Measurements from ENCODE around the gene NHS. TPM values are rescaled to one million over a fixed set of nuclear protein-coding genes. Genes with fewer than 3 reads are reported as not detected.
A peak's percentile ranks its signal among the peaks of the same experiment; 100 is the strongest.
"Not testable (repeated sequence)": the region's sequence is repeated elsewhere in the genome, so short reads cannot be mapped to it uniquely, and the experiment has no call there.

NHS gene
- total RNA-seq, 1 experiment from 2014 or later, result 3.0 TPM

DNA sequence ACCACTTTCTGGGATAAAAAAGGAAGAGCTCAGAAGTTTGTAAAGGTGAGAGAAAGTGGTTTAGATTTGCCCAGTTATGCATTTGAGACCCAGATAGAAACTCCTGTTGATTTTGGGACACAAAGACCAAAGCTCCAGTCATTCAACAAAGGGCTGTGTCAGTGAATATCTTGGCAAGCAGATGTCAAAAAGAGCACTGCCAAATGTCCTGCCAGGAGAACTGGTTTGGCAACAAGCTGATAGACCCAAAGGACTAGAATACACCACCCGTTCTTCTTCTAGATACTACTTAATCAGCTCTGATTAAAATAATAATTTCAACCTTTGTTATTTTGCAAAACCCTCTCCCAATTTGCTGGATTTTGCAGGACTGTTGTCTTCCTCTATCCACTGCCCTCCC is 121.4 kb downstream of the NHS start:
- no peak for DNase-seq (ENCODE audit: low spot score)

- no peak for DNase-seq (ENCODE audit: low spot score)
Observed at GRCh38 chrX:17497193-17497592, 122.2 kb downstream of the NHS start.

- DNase-seq (ENCODE audit: low spot score), result no peak
Observed at GRCh38 chrX:17499512-17499911, 124.5 kb downstream of the NHS start.

- DNase-seq (ENCODE audit: low spot score), result peak; percentile 34
Observed at GRCh38 chrX:17500145-17500579, 125.2 kb downstream of the NHS start.

DNA sequence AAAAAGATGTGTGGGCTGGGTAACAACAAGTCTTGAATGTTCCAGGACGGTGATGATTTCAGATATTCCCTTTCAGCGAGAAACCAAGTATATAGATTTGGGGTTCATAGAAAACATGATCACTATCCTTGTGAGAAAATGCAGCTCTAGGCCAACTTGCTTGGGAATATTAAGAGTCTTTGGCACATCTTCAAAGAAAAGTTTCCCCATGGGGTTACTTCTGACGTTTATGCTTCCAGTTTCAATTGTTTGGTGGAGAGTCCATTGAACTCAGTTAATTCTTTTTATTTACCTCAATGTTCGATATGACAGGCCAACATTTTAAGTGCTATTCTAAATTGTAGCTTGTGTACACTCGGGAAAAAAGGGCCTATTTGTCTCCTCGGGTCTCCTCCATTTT is 126.7 kb downstream of the NHS start:
- DNase-seq (ENCODE audit: low spot score), result no peak

- DNase-seq (ENCODE audit: low spot score), result not testable (repeated sequence)
Observed at GRCh38 chrX:17506352-17506751, 131.4 kb downstream of the NHS start.

DNA sequence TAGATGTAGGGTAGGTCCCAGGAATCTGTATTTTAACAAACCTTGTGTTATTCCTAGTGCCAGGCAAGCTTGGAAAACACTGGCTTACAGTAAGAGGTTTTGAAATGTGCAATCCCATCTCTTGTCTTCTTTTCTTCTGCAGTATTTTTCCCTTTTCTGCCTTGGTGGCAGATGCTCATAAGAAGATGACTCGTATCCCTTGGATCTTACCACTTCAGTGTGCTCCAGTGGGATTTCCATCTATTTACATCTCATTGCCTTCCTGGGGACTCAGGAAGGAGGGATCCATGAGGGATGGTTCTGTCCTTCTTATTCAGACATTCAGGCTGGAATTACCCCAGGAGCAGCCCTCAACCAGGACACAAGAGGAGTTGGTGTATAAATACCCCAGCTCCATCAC is 136.6 kb downstream of the NHS start:
- DNase-seq (ENCODE audit: low spot score), result peak; percentile 8

DNA sequence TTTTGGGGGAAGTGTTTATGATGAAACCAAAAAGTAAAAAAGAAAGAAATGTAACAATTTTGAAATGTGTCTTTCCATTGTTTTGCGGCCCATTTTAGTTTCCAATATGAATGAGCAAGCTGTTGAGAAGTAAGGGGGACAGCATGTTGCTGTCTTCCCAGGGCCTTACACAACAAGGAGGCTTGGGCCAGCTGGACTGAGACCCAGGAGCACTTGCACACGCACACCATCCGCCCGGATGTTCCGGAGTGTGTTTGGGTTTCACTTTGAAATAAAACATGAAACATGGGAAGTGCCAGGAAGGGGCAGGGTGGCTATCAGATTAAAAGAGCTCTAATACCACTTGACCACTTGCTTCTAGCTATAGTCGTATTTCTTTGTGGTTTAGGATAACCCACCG is 144.4 kb downstream of the NHS start:
- DNase-seq (ENCODE audit: low spot score), result no peak

GRCh38 chrX:17520016-17520615 is 145.1 kb downstream of the NHS start:
- no peak for DNase-seq (ENCODE audit: low spot score)

GRCh38 chrX:17521871-17522693 is 147.1 kb downstream of the NHS start:
- DNase-seq (ENCODE audit: low spot score), result peak; percentile 62

DNA sequence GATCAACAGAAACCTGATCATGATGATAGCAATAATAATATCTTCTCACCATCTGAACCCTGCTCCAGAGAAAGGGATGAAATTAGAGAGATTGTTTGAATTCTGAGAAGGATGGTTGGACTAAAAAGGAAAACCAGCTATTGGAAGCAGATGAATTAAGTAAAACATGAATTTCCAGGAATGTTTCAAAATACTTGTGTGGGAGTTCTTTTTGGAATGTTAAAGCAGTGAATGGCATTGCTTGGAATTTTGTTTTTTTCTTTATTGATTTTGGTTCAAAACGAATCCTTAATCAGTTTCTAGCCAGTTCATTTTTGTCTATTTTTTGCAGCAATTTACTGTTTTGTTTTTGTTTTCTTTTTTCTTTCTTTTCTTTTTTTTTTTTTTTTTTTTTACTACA is 150.3 kb downstream of the NHS start:
- no peak for DNase-seq (ENCODE audit: low spot score)

DNA sequence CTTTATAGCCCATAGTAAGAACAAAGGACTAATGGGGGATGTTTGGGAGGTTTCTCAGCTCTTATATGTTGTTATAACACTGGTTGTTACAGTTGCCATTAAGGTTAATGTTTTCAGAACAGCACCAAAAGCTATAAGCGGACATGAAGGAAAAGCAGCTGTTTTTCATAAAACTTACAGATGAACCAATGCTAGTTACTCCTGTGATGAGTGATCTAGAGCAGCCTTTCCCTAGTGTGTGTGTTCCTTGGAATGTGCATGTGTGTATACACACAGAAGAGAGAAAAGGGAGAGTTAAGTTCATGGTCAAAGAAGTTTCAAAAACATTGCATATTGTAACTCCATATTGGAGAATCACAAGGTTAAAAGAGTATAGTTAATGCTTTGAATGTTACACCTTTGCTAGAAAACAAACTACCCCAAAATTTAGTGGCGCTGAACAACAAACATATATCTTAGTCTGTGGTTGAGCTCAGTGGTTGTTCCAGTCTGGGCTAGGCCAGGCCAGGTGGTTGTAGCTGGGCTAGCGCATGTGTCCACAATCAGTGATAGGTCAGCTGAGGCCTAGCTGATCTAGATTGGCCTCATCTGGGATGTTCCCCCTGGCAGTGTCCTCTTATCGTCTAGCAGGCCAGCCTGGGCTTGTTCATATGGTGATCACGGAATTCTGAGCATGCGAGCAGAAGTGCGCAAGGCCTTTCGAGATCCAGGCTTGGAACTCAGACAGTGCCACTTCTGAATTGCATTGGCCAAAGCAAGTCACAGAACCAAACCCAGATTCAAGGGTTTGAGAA is 151.0 kb downstream of the NHS start:
- DNase-seq (ENCODE audit: low spot score), result no peak

DNA sequence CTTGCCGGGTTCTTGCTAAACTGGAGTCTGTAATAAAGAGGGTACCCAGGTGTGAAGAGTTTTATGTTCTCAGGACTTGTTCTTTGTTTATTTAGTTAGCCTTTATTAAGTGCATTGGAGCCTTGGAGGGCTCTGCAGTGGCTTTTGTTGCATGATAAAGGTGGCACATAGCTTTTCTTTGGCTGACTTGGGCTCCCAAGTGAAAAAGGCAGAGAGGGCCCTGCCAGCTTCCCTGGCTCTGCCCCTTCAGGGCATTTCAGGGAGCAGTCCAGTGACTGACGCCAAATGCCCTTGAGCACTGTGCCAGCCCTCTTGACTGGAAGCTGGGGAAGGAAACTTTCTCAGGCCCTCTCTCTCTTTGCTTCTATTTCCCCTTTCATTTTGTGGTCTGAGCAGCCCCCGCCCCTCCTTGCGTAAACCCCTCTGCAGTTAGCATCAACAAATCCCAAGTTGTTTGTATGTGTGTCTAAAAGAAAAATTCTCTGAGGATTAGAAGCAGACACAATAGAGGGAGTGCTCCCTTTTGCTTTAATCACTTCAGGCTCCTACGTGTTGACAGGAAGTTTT is 152.2 kb downstream of the NHS start:
- DNase-seq (ENCODE audit: low spot score), result peak; percentile 10

DNA sequence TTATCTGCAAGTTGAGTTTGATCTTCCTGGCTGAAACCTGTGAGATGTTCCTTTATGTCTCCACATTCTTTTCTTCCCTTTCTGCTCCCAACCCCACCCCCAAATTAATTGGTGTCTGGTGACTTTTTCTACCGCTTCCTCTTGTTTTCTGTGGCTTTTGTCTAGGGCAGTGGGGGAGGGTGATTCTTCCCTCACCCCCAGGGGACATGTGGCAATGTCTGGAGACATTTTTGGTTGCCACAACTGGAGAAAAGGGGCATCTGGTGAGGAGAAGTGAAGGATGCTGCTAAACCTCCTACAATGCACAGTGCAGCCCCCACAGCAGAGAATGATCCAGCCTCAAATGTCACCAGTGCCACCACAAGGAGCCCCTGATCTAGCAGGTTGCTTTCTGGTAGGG is 152.9 kb downstream of the NHS start:
- no peak for DNase-seq (ENCODE audit: low spot score)

GRCh38 chrX:17529151-17529745 is 154.2 kb downstream of the NHS start:
- no peak for DNase-seq (ENCODE audit: low spot score)

- no peak for DNase-seq (ENCODE audit: low spot score)
Observed at GRCh38 chrX:17531500-17531899, 156.5 kb downstream of the NHS start.

DNA sequence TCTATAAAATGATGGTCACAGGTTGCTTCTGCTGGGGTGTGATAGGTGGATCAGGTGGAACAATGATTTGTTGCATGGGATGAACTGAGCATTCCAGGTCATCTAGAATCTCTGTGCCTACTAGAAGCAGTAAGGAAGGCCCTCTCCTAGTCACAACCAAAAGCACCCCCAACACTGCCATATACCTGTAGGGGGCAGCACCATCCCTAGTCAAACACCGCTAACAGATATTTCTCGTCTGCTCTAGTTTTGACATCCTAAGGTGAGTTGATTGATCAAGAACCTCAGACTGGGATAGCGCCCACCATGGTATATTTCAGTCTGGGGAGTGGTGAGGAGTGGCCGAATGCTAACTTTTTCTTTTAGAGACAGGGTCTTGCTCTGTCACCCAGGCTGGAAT is 160.2 kb downstream of the NHS start:
- DNase-seq (ENCODE audit: low spot score), result peak; percentile 46

GRCh38 chrX:17537723-17538243 is 162.8 kb downstream of the NHS start:
- no peak for DNase-seq (ENCODE audit: low spot score)

GRCh38 chrX:17542123-17542522 is 167.1 kb downstream of the NHS start:
- no peak for DNase-seq (ENCODE audit: low spot score)

DNA sequence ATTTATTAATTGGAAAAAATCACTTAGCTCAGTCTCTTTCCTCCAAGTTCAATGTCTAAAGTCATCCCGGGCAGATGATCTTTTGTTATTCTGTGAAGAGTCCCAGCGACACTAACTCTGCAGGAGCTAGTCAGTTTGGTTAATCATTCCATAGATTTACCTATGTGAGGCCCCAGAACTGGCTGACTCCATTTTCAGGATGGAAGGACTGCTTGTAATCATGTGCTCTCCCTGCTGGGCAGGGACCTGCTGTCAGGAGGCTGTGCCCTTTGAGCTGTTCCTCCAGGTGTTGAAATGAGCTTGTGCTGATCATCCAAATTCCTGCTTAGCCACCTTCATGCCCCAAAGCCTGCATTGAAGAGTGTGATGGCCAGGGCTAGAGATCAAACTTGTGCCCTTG is 169.8 kb downstream of the NHS start:
- DNase-seq (ENCODE audit: low spot score), result no peak

DNA sequence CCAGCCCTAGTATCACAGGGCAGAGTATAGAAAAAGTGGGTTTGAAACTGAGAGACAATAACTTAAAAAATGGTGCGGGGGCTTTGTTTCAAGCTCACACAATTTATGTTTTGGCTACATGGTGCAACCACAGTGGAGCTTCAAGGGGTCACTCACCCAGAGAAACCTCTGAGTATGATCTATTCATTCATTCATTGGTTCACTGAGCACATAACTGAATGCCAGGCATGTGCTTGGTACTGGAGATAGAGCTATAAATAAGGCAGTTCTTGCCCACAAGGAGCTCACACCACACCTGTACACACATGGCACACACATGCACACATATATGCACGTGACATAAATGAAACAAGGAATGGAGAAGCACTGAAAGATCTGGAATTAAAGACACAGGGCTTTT is 171.4 kb downstream of the NHS start:
- DNase-seq (ENCODE audit: low spot score), result no peak

DNA sequence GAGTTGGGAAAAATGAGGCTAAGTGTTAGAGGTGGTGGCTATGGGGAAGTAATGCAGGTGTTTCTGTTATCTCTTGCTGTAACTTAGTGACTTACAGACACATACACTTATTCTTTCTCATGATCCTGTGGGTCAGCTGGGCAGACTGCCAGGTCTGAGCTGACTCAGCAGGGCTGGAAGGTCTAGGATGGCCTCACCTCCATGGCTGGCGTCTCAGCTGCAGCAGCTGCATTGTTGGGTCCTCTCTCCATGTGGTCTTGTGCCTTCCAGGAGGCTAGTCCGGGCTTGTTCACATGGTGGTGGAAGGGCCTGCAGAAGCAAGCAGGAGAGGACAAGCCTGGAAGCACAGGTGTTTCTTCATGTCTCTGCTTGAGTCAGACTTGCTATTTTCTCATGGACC is 172.7 kb downstream of the NHS start:
- DNase-seq (ENCODE audit: low spot score), result peak; percentile 90
